GM12878 (cell line): ENCODE measurements around the gene NEURL3.

Experiments used
- BHLHE40 ChIP-seq, 2 experiments: fragments of 450-650 bp in 1 of 2; IDR thresholded peaks; 2 replicates each; pipeline ENCODE4 v1.6.1; 2011 to 2017; ENCODE audit warnings: low read depth in 2 of 2, borderline replicate concordance in 1 of 2, improper control_type of control experiment in 1 of 2, low read length in 1 of 2, mild to moderate bottlenecking in 1 of 2
- FOXM1 ChIP-seq: IDR thresholded peaks from 2 replicates; pipeline ENCODE4 v1.6.1; 2012; ENCODE audit warnings: low read depth, mild to moderate bottlenecking, inconsistent platforms, low read length, moderate library complexity
- GABPA ChIP-seq: IDR thresholded peaks from 2 replicates; pipeline ENCODE4 v1.6.1; 2014; ENCODE audit warnings: antibody characterized with exemption, low read depth, mild to moderate bottlenecking, inconsistent platforms
- POLR2AphosphoS2 ChIP-seq: IDR thresholded peaks from 2 replicates; pipeline ENCODE4 v1.6.1; 2011; ENCODE audit warnings: low read depth, mild to moderate bottlenecking, low read length, improper control_type of control experiment, moderate library complexity
- YY1 ChIP-seq: IDR thresholded peaks from 2 replicates; pipeline ENCODE4 v1.6.1; 2011; ENCODE audit warnings: low read depth, mild to moderate bottlenecking, low read length
- ZNF24 ChIP-seq: fragments of 450-650 bp; IDR thresholded peaks from 2 replicates; pipeline ENCODE4 v1.6.1; 2017; ENCODE audit warnings: antibody characterized with exemption, mild to moderate bottlenecking
- TF ChIP-seq, protein P1 (sequence below): IDR thresholded peaks from 2 replicates; pipeline ENCODE4 v1.6.1; 2012; ENCODE audit warnings: mild to moderate bottlenecking, low read depth, low read length

DNA sequence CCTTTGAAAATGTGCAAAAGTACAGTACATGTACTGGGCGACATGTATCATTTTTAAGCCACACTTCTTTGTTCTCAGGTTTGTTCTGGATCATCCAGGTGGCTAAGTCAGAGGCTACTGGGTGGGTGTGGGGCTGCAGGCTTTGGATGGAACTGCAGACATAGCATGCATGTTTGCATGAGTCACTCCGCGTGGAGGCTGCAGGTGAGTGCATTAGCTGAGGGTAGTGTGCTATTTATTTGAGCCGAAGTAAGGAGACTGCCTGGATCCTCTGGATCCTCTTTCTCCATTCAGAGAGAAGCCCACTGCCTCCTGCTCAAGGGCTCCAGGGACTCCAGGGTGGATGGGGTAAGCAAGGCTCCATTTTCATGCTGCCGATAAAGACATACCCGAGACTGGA, 9.4 kb upstream of the NEURL3 start:
- TF ChIP-seq BHLHE40 (IDR thresholded peaks at IDR 0.05; ENCODE audit: borderline replicate concordance in 1 of 2, low read depth in 2 of 2, low read length in 1 of 2) = no peak
- TF ChIP-seq ZNF24 = no peak
- TF ChIP-seq GABPA = no peak
- no peak for TF ChIP-seq POLR2AphosphoS2
- no peak for TF ChIP-seq YY1
- TF ChIP-seq, protein P1, sequence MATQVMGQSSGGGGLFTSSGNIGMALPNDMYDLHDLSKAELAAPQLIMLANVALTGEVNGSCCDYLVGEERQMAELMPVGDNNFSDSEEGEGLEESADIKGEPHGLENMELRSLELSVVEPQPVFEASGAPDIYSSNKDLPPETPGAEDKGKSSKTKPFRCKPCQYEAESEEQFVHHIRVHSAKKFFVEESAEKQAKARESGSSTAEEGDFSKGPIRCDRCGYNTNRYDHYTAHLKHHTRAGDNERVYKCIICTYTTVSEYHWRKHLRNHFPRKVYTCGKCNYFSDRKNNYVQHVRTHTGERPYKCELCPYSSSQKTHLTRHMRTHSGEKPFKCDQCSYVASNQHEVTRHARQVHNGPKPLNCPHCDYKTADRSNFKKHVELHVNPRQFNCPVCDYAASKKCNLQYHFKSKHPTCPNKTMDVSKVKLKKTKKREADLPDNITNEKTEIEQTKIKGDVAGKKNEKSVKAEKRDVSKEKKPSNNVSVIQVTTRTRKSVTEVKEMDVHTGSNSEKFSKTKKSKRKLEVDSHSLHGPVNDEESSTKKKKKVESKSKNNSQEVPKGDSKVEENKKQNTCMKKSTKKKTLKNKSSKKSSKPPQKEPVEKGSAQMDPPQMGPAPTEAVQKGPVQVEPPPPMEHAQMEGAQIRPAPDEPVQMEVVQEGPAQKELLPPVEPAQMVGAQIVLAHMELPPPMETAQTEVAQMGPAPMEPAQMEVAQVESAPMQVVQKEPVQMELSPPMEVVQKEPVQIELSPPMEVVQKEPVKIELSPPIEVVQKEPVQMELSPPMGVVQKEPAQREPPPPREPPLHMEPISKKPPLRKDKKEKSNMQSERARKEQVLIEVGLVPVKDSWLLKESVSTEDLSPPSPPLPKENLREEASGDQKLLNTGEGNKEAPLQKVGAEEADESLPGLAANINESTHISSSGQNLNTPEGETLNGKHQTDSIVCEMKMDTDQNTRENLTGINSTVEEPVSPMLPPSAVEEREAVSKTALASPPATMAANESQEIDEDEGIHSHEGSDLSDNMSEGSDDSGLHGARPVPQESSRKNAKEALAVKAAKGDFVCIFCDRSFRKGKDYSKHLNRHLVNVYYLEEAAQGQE = no peak
- TF ChIP-seq FOXM1 = no peak
